ENCODE data around the gene NUMB. TPM values are rescaled to one million over a fixed set of nuclear protein-coding genes. Genes with fewer than 3 reads are reported as not detected.

The NUMB gene
- total and polyA plus RNA-seq, 9 donors, result 32.9 to 78.2 (median 67.6) TPM

- Histone ChIP-seq H3K4me1 (ENCODE audit: insufficient read depth) (peaks cover 3% of the 10 kb centered on the region), H3K36me3 (no peaks in the 10 kb centered on the region), H3K27ac (no peak overlapping the region), H3K27me3 (no peaks in the 10 kb centered on the region), H3K4me3 (no peak overlapping the region), H3K9me3 (no peaks in the 10 kb centered on the region)
- TF ChIP-seq POLR2A (IDR thresholded peaks at IDR 0.05) (no peak), EP300 (IDR thresholded peaks at IDR 0.05) (no peak)
- TF ChIP-seq, protein P1, sequence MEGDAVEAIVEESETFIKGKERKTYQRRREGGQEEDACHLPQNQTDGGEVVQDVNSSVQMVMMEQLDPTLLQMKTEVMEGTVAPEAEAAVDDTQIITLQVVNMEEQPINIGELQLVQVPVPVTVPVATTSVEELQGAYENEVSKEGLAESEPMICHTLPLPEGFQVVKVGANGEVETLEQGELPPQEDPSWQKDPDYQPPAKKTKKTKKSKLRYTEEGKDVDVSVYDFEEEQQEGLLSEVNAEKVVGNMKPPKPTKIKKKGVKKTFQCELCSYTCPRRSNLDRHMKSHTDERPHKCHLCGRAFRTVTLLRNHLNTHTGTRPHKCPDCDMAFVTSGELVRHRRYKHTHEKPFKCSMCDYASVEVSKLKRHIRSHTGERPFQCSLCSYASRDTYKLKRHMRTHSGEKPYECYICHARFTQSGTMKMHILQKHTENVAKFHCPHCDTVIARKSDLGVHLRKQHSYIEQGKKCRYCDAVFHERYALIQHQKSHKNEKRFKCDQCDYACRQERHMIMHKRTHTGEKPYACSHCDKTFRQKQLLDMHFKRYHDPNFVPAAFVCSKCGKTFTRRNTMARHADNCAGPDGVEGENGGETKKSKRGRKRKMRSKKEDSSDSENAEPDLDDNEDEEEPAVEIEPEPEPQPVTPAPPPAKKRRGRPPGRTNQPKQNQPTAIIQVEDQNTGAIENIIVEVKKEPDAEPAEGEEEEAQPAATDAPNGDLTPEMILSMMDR (IDR thresholded peaks at IDR 0.05), result no peak
- intact Hi-C loops (cut with DNase I), result no loop called here
- 95 to 98% (median 95%) methylated on average over 3 of the region's 3 CpGs for WGBS, 3 donors
- DNase-seq, result no peak
Measured at GRCh38 chr14:73307261-73307660, 151.1 kb downstream of the NUMB start.

GRCh38 chr14:73305499-73305898 is 152.8 kb downstream of the NUMB start:
- Histone ChIP-seq H3K27me3 (no peaks in the 10 kb centered on the region), H3K36me3 (no peaks in the 10 kb centered on the region), H3K4me3 (no peak overlapping the region), H3K27ac (no peak overlapping the region), H3K4me1 (ENCODE audit: insufficient read depth) (peaks cover 3% of the 10 kb centered on the region), H3K9me3 (no peaks in the 10 kb centered on the region)
- no peak for TF ChIP-seq EP300 (IDR thresholded peaks at IDR 0.05)
- TF ChIP-seq, protein P1 (IDR thresholded peaks at IDR 0.05), result no peak
- TF ChIP-seq POLR2A (IDR thresholded peaks at IDR 0.05), result no peak
- 66 to 84% (median 79%) methylated on average over 3 of the region's 3 CpGs for WGBS, 3 donors
- intact Hi-C loops (cut with DNase I), result no loop called here
- DNase-seq, result no peak

DNA sequence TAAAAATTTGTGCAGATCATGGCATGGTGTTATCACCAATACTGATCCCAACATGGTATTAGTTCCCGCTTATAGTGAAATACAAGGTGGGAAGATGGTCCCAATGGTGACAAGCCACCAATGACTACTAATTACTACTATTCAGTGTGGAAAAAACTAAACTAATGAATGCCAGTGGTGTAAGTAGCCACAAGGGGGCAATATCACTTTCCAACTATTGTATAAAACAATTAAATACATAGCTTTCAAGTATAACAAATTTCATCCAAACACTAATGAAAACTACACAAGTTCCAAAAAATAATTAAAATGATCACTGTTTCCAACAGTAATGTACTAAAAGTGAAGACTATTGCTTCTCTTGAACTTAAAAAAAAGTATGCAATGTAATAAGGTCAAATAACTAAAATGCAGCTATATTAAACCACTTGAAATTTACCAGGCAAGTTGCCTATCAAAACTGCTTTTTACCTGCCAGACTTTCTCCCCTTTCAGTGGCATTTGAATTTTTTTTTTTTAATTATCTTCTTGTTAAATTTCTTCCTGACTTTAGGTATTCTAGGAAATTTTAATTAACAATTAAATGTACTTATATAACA is 163.0 kb downstream of the NUMB start:
- H3K4me1 ChIP-seq (ENCODE audit: insufficient read depth), result no peaks in the 10 kb centered on the region
- H3K4me3 ChIP-seq, result no peak overlapping the region
- DNase-seq, result no peak
- H3K27me3 ChIP-seq, result no peaks in the 10 kb centered on the region
- intact Hi-C loops (cut with DNase I), result loop anchor here in 3 of 4 donors (5.0 to 10.0 kb wide), 2 partner anchors 170 to 172 kb away; no protein-coding TSS in a partner anchor
- no peak for TF ChIP-seq POLR2A (IDR thresholded peaks at IDR 0.05)
- TF ChIP-seq, protein P1 (IDR thresholded peaks at IDR 0.05), result peak in 2 of 3 donors; percentile 63
- no peak overlapping the region for H3K27ac ChIP-seq
- H3K9me3 ChIP-seq, result no peaks in the 10 kb centered on the region
- WGBS, 3 donors, result 73 to 88% (median 84%) methylated on average over 1 of the region's 1 CpG
- H3K36me3 ChIP-seq, result no peaks in the 10 kb centered on the region

DNA sequence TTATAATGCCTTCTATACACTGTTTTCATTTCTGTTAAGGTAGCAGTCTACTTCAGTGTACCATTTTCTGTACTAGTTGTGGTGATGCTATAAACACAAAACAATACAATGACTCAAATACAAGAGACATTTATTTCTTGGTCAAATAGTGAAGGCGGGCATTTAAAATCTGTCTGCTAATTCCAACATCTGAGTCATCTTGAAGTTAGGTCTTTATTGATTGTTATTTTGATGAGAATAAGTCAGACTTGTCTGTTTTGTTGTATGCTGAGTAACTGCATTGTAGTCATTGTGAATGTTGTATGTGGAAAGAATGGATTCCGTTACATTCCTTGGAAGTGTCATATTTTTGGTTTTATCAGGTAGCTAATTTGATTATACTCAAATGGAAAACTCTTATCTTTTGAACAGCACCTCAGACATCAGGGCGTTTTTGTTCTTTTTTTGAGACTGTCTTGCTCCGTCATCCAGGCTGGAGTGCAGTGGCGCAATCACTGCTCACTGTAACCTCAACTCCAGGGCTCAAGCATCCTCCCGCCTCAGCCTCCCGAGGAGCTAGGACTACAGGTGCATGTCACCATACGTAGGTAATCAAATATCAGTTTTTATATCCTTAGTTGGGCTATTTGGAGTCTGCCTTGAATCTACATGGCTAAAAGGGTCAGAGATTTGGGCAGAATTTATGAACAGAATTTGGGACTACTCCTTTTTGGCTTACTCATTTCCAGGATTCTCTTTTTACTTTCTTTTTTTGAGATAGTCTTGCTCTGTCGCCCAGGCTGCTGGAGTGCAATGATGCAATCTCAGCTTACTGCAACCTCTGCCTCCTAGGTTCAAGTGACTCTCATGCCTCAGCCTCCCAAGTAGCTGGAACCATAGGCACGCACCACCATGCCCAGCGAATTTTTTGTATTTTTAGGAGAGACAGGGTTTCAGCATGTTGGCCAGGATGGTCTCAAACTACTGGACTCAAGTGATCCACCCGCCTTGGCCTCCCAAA is 164.3 kb downstream of the NUMB start:
- WGBS, 3 donors, result 93 to 94% (median 94%) methylated on average over 12 of the region's 12 CpGs
- intact Hi-C loops (cut with DNase I), result loop anchor here in 1 of 4 donors (10.0 kb wide), 1 partner anchor 171 kb away; no protein-coding TSS in a partner anchor
- no peak overlapping the region for H3K27ac ChIP-seq

More for the DNA sequence above, 164.3 kb downstream of the NUMB start:
- Histone ChIP-seq H3K4me1 (ENCODE audit: insufficient read depth) (no peaks in the 10 kb centered on the region), H3K36me3 (no peaks in the 10 kb centered on the region), H3K9me3 (no peaks in the 10 kb centered on the region), H3K27me3 (no peaks in the 10 kb centered on the region), H3K4me3 (no peak overlapping the region)
- TF ChIP-seq, protein P1 (IDR thresholded peaks at IDR 0.05), result no peak
- TF ChIP-seq EP300 (IDR thresholded peaks at IDR 0.05) (no peak), POLR2A (IDR thresholded peaks at IDR 0.05) (no peak)
- no peak for DNase-seq
